HAP-1 (cell line): ENCODE results near the gene ICA1.

Experiments
- DNase-seq, 2 experiments: peaks; one replicate each; pipeline ENCODE4 v3.0.0-alpha.2; 2016 to 2020; ENCODE audit warnings: low spot score in 2 of 2
- H3K27me3 ChIP-seq: fragments of 250-450 bp; sonication (Bioruptor Pico); 2 replicates; pipeline ENCODE4 v1.5.1; 2020; ENCODE audit warnings: low read depth, mild to moderate bottlenecking, moderate library complexity
- H3K36me3 ChIP-seq: fragments of 250-450 bp; sonication (Bioruptor Pico); replicated peaks from 2 replicates; pipeline ENCODE4 v1.5.1; 2020; ENCODE audit warnings: mild to moderate bottlenecking
- H3K4me1 ChIP-seq: fragments of 250-450 bp; sonication (Bioruptor Pico); 2 replicates; pipeline ENCODE4 v1.5.1; 2020; ENCODE audit warnings: mild to moderate bottlenecking
- H3K4me3 ChIP-seq: fragments of 250-450 bp; sonication (Bioruptor Pico); 2 replicates; pipeline ENCODE4 v1.5.1; 2020; ENCODE audit warnings: mild to moderate bottlenecking, moderate library complexity
- H3K9me3 ChIP-seq: fragments of 250-450 bp; sonication (Bioruptor Pico); 2 replicates; pipeline ENCODE4 v1.5.1; 2020; ENCODE audit warnings: mild to moderate bottlenecking, moderate library complexity
- in situ Hi-C: fragments of 300-500 bp; cut with MboI; formaldehyde crosslinking; loops from 3 replicates; pipeline ENCODE4 v1.14.3; 2020; ENCODE audit warnings: low sequenced_read_pairs, inconsistent platforms, mixed read lengths

Gene ICA1

DNA sequence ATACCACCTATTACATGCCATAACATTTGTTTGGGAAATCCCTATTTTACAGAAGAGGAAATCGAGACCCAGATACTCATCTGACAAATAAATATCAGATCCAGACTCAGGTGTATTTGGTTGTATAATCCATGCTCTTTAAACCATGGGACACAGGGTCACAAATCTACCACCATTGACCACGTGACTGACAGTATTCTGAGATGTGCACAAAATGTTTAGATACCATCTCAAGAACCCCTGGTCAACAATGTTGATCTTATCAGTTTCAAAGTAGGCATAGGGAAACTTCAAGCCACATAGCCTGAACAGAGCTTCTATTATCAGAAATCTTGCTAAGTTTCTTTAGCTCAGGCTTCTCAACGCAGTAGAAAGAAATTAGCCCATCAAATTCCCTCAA is 93.6 kb downstream of the ICA1 start:
- in situ Hi-C loops = no loop called here
- no peak overlapping the region for H3K4me3 ChIP-seq
- no peaks in the 10 kb centered on the region for H3K4me1 ChIP-seq
- DNase-seq = no peak
- no peaks in the 10 kb centered on the region for H3K36me3 ChIP-seq
- H3K27me3 ChIP-seq = no peaks in the 10 kb centered on the region
- H3K9me3 ChIP-seq = no peaks in the 10 kb centered on the region

DNA sequence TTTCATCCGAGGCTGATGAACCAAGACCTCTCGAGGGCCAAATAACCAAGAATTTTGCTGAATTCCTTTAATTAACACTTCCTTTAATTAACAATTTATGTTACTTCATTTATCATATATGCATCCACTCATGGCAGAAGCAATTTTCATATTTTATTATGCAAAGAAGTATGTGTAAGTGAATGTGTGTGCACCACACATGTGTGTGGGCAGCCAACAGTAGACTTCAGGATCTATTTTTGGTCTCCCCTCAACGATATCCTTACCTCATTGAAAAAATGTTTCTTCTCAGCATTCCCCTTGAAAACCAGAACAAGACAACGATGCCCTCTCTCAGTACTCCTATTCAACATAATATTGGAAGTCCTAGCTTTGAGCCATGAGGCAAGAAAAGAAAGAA is 96.8 kb downstream of the ICA1 start:
- DNase-seq = no peak
- in situ Hi-C loops = no loop called here

DNA sequence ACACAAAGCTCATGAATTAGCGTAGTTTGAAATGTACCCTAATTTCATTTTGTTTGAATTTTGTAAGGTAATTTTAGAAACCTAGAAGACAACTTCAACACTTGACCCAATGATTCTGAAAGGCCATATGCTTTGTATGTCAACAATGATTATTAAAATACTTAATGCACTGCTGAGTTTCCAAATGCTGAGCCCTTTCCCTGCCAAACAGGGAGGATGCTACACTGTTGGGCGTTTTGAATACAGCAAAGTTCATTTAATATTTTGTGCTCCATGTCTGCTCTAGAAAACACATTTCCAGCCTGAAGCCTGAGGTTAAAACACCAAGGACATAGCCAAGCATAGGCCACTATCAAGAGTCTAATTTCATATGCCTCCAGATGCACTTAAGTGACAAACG is 99.8 kb downstream of the ICA1 start:
- no peaks in the 10 kb centered on the region for H3K36me3 ChIP-seq
- in situ Hi-C loops = no loop called here
- H3K9me3 ChIP-seq = no peaks in the 10 kb centered on the region
- H3K4me3 ChIP-seq = no peak overlapping the region
- no peaks in the 10 kb centered on the region for H3K4me1 ChIP-seq
- DNase-seq = no peak
- H3K27me3 ChIP-seq = no peaks in the 10 kb centered on the region

More for the DNA sequence above, 96.8 kb downstream of the ICA1 start:
- no peaks in the 10 kb centered on the region for H3K4me1 ChIP-seq
- H3K4me3 ChIP-seq = no peak overlapping the region
- no peaks in the 10 kb centered on the region for H3K9me3 ChIP-seq
- no peaks in the 10 kb centered on the region for H3K36me3 ChIP-seq
- no peaks in the 10 kb centered on the region for H3K27me3 ChIP-seq

DNA sequence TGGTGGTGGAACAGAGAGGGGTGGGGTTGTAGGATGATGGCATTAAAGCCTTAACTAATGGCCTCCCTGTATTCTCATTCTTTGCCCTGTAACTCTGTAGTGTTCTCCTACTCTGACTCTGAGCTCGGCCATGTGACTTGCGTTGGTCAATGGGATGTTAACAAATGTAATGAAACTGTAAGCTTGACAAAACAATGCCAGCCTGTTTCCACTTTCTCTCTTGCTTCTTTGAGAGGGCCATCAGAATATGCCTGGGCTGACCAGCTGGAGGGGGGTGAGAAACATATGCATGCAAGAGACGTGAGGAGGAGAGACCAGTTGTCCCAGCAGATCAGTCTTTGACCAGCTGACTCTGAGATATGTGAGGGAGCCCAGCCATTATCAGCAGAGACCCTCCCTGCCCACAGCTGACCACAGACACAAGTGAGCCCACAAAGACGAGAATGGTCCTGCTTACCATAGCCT is 100.6 kb downstream of the ICA1 start:
- Histone ChIP-seq H3K9me3 (no peaks in the 10 kb centered on the region), H3K4me3 (no peak overlapping the region), H3K4me1 (no peaks in the 10 kb centered on the region), H3K27me3 (no peaks in the 10 kb centered on the region), H3K36me3 (no peaks in the 10 kb centered on the region)
- no peak for DNase-seq
- in situ Hi-C loops = no loop called here

DNA sequence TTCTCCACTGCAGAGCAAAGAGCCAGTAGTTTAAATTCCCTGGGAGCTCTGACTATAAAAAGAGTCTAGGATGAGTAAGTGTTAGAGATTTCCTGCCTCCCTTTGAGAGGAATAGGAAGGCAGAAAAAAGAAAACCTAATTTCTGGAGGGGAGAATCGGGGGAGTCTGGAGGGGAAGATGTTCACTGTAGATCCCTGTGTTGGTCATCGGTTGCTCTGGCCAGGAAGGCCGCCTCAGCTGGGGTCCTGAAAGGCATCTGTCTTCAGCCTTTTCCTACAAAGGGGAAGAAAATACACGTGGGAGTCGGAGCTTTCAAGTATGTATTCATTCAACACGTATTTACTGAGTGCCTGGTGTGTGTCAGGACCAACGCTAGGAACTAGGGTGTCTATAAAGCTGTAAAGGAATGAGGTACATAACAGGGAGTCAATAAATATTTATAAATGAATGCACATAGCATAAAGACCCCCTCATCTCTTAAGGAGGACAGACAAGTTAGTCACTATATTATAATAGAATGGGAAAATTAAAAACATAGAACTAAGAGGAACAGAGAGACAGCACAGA is 101.1 kb downstream of the ICA1 start:
- no peaks in the 10 kb centered on the region for H3K36me3 ChIP-seq
- H3K4me3 ChIP-seq = no peak overlapping the region
- H3K4me1 ChIP-seq = no peaks in the 10 kb centered on the region
- no peaks in the 10 kb centered on the region for H3K9me3 ChIP-seq
- DNase-seq = no peak
- in situ Hi-C loops = no loop called here
- no peaks in the 10 kb centered on the region for H3K27me3 ChIP-seq

DNA sequence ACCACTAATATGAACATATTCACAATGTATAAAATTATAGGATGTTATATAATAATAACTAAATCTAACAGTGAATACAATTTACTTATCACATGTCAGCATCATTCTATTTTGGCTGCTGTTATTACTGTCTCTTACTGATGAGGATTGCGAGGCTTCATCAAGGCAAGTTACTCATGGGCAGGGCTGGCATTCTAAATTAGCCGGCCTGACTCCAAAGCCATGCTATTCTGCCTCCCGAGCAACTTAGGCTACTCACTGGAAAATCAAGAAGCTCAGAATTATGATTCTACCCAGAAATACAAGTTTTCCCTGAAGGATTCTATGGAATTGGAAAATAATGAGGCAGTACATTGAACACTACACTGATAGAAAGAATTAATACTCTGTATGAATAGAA is 101.7 kb downstream of the ICA1 start:
- Histone ChIP-seq H3K27me3 (no peaks in the 10 kb centered on the region), H3K4me1 (no peaks in the 10 kb centered on the region), H3K4me3 (no peak overlapping the region), H3K36me3 (no peaks in the 10 kb centered on the region), H3K9me3 (no peaks in the 10 kb centered on the region)
- DNase-seq = no peak
- in situ Hi-C loops = no loop called here

DNA sequence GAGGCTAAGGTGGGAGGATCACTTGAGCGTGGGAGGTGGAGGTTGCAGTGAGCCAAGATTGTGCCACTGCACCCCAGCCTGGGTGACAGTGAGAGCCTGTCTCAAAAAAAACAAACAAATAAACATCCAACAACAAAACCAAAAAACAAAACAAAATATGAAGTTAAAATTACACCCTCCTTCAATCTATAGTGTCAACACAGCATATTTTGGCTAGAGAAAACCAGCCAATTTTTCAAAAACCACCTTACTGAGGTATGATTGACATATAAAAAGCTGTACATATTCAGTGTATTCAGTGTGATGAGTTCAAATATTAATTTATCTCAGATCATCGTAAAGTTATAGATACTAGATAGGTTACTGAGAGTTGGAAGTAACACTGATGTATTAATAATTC is 102.4 kb downstream of the ICA1 start:
- DNase-seq = no peak
- H3K36me3 ChIP-seq = no peaks in the 10 kb centered on the region
- in situ Hi-C loops = no loop called here
- no peaks in the 10 kb centered on the region for H3K4me1 ChIP-seq
- no peak overlapping the region for H3K4me3 ChIP-seq
- H3K9me3 ChIP-seq = no peaks in the 10 kb centered on the region
- H3K27me3 ChIP-seq = no peaks in the 10 kb centered on the region

DNA sequence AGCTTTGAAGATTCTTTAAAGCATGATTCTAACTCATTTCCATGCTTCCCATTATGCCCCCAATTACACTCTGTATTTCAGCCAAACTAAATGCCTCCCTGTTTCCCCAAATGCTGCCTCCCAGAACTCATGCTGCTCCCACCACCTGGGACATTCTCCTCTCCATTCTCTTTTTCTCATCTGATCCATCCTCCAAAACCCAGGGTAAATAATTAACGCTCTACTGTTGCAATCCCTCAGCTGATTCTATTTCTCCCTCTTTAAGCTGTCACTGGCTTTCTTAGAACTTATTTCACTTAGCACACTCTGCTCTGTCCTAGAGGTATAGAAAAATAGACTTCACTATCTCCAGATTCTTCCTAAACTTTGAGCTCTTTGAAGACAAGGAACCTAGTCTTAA is 104.7 kb downstream of the ICA1 start:
- H3K4me3 ChIP-seq = no peak overlapping the region
- no peak for DNase-seq
- in situ Hi-C loops = no loop called here
- H3K9me3 ChIP-seq = no peaks in the 10 kb centered on the region
- H3K27me3 ChIP-seq = no peaks in the 10 kb centered on the region
- H3K4me1 ChIP-seq = no peaks in the 10 kb centered on the region
- no peaks in the 10 kb centered on the region for H3K36me3 ChIP-seq

DNA sequence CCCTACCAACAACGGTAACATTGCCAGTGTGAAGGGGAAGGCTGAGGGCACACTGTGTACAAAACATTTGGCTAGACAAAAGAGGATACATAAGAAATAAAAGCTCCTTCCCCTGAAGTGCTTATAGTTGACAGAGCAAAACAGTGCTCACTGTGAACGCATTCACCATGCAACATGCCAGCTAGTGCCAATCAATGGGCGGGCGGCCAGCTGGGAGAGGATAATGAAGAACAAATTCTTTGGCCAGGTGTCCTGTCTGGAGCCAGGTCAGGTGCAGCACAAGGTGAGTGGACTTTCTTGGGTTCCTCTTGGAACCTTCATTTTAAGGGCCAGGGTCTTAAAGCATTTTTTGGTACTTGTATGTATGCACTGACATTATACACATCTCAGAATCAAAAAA is 106.1 kb downstream of the ICA1 start:
- in situ Hi-C loops = no loop called here
- H3K27me3 ChIP-seq = no peaks in the 10 kb centered on the region
- H3K4me3 ChIP-seq = no peak overlapping the region
- H3K4me1 ChIP-seq = no peaks in the 10 kb centered on the region
- H3K9me3 ChIP-seq = no peaks in the 10 kb centered on the region
- DNase-seq = no peak
- H3K36me3 ChIP-seq = no peaks in the 10 kb centered on the region

DNA sequence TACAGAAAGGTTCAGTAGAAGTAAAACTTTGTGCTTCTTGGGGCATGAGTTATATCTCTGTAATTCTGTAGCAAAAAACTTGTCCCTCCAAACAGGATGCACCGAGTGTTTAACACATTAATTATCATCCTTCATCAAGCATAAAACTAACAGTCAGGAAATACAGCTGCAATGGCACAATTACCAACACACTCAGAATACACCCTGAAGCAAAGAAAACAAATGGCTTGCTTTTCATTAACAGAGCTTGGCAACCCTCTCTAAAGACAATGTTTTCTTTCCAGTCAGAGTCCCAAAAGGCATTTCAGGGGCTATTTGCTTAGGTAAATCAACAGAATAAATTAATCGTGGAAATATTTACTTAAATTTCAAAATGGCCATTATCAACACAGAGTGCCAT is 107.7 kb downstream of the ICA1 start:
- in situ Hi-C loops = no loop called here

DNA sequence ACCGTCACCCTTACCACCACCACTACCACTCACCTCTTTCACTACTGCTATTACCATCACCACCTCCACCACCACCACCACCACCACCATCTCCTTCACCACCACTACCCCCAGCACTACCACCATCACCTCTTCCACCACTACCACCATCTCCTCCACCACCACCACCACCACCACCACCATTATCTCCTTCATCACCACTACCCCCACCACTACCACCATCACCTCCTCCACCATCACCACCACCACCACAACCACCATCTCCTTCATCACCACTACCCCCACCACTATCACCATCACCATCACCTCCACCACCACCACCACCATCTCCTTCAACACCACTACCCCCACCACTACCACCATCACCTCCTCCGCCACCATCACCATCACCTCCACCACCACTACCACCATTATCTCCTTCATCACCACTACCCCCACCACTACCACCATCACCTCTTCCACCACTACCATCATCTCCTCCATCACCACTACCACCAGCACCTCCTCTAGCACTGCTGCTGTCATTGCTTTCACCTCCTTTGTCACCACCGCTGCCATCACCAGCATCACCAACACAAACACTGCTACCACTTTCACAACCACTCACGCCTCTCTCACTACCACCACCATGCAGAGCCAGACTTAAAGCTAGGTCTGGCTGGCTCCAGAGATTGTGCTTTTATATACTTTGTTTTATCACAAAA is 109.3 kb downstream of the ICA1 start:
- DNase-seq = no peak
- no peaks in the 10 kb centered on the region for H3K9me3 ChIP-seq
- no peak overlapping the region for H3K4me3 ChIP-seq
- in situ Hi-C loops = no loop called here
- no peaks in the 10 kb centered on the region for H3K4me1 ChIP-seq
- H3K27me3 ChIP-seq = no peaks in the 10 kb centered on the region
- H3K36me3 ChIP-seq = no peaks in the 10 kb centered on the region

More for the DNA sequence above, 107.7 kb downstream of the ICA1 start:
- no peaks in the 10 kb centered on the region for H3K27me3 ChIP-seq
- H3K4me1 ChIP-seq = no peaks in the 10 kb centered on the region
- H3K9me3 ChIP-seq = no peaks in the 10 kb centered on the region
- DNase-seq = no peak
- no peak overlapping the region for H3K4me3 ChIP-seq
- H3K36me3 ChIP-seq = no peaks in the 10 kb centered on the region

DNA sequence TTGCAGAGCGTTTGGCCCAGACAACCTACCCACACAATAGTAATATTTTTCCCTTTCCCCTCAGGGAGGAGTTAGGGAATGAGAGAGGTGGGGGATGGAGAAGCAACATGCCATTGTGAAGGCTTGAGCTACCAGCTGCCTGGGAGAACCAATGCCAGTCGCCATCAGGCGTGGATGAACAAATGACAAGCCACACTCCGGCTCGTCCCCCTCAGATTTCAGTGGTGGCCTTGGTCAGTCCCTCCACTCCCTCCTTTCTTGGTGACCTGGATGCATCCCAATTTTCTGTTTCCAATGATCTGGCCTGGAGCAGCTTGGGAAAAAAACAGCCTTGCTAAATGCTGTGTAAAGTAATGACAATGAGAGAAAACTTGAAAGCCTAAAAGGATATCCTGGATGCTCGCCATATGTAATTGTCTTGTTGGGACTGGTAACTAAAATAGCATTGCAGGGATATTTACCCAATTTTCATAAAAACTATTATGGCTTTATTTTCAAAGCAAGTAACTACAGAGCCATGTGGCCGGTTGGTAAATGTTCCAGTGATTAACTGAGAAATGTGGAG is 110.7 kb downstream of the ICA1 start:
- Histone ChIP-seq H3K4me1 (peaks cover 12% of the 10 kb centered on the region), H3K36me3 (no peaks in the 10 kb centered on the region), H3K4me3 (no peak overlapping the region), H3K9me3 (no peaks in the 10 kb centered on the region), H3K27me3 (no peaks in the 10 kb centered on the region)
- no peak for DNase-seq
- in situ Hi-C loops = no loop called here

DNA sequence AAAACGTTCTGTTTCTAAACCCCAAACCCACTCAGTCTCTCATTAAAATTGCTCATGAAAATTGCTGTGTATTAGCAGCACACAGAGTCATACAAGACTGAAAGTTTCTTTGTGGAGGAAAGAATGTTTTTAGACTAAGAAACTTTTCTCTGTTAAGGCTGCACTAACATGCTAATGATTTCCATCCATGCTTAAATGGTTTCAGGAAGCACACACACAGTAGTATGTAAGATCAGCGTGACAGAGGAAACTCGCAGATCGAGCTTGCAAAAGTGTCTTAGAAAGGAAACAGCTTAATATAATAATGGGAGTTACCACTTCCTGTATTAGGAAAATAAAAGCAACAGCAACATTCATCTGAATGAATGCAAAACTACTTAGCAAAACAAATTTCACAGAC is 112.7 kb downstream of the ICA1 start:
- Histone ChIP-seq H3K9me3 (no peaks in the 10 kb centered on the region), H3K4me1 (peaks cover 12% of the 10 kb centered on the region), H3K27me3 (no peaks in the 10 kb centered on the region), H3K4me3 (no peak overlapping the region), H3K36me3 (no peaks in the 10 kb centered on the region)
- DNase-seq = no peak
- in situ Hi-C loops = no loop called here

DNA sequence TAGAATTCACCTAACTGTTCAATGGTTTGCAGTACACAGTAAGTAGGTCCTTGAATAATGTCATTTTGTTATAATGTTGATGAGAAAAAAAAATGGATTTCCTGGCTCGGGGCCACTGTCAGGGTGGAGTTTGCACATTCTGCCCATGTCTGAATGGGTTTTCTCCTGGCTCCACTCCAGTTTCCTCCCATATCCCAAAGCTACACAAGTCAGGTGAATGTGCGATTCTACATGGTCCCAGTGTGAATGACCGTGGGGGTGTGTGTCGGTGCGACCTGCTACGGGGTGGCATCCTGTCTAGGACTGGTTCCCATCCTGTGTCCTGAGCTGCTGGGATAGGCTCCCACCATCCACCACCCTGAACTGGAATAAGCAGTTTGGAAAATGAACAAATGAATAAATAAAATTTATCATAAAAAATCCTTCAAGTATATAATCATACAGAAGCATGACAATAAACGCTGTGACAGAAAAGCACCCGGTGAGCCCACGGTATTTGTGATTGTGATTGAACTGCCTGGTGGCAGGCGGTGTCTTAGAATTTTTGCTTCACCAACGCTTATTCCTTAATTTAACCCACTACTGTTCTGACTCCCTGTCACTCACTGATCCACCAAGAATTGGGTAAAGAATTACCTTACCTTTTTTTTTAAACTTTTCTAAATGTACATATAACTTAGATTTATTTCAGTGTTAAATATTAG is 114.1 kb downstream of the ICA1 start:
- Histone ChIP-seq H3K27me3 (no peaks in the 10 kb centered on the region), H3K4me3 (no peak overlapping the region), H3K4me1 (peaks cover 12% of the 10 kb centered on the region), H3K9me3 (no peaks in the 10 kb centered on the region), H3K36me3 (no peaks in the 10 kb centered on the region)
- in situ Hi-C loops = no loop called here
- no peak for DNase-seq
